ENCODE data around the gene INPP5F. TPM values are rescaled to one million over a fixed set of nuclear protein-coding genes. Genes with fewer than 3 reads are reported as not detected.

INPP5F gene
- total and polyA plus RNA-seq, 9 of the 15 experiments (the other 6 are each of a cell fraction or from before 2014, with no cell fraction given), result 1.6 to 7.3 (median 6.0) TPM

DNA sequence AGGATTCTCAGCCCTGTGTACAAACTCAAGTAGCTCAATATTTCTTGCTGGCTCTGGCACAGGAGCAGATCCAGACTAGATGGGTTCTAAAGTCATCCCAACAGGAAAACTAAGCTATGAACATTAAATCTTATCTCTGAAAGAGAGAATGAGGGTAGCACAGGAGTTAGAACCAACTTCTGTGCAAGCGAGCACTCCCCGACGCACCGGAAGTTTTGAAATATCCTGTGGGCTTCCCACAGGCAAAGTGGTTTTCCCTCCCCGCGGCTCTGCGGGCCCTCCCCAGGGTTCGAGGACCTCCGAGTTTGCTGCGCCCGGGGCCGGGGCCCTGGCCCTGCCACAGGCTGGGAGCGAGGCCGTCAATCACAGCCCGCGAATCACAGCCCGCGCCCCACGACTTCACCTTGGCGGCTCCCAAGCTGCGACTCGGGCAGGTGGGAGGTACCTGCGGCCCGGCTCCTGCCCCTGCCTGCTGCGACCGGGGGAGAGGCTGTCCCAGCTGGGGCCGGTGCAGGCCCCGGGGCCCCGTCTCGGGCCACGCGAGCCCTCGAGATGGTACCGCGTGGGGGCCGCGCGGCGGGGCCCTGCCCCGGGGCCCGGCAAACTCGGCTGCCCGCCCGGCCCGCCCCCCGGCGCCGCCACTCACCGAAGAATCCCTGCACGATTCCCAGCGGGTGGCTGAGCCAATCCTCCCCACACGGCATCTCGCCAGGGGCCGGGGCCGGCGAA is 146.2 kb downstream of the INPP5F start (continued):
- TF ChIP-seq MYC (IDR thresholded peaks at IDR 0.05; ENCODE audit: low read depth, low read length), result no peak
- no peak for TF ChIP-seq MYC (CRISPR knock-in tag; IDR thresholded peaks at IDR 0.05; ENCODE audit: borderline replicate concordance, low read depth)
- no peak for TF ChIP-seq NRF1 (conservative IDR thresholded peaks at IDR 0.05 in 1 of 2, IDR thresholded peaks at IDR 0.05 in 1 of 2)
- no peak for TF ChIP-seq POU5F1 (IDR thresholded peaks at IDR 0.05; ENCODE audit: borderline replicate concordance, low read depth, low read length, partially characterized antibody)
- TF ChIP-seq POLR2H (tag; IDR thresholded peaks at IDR 0.05; ENCODE audit: low read depth), result no peak
- TF ChIP-seq, protein P1, sequence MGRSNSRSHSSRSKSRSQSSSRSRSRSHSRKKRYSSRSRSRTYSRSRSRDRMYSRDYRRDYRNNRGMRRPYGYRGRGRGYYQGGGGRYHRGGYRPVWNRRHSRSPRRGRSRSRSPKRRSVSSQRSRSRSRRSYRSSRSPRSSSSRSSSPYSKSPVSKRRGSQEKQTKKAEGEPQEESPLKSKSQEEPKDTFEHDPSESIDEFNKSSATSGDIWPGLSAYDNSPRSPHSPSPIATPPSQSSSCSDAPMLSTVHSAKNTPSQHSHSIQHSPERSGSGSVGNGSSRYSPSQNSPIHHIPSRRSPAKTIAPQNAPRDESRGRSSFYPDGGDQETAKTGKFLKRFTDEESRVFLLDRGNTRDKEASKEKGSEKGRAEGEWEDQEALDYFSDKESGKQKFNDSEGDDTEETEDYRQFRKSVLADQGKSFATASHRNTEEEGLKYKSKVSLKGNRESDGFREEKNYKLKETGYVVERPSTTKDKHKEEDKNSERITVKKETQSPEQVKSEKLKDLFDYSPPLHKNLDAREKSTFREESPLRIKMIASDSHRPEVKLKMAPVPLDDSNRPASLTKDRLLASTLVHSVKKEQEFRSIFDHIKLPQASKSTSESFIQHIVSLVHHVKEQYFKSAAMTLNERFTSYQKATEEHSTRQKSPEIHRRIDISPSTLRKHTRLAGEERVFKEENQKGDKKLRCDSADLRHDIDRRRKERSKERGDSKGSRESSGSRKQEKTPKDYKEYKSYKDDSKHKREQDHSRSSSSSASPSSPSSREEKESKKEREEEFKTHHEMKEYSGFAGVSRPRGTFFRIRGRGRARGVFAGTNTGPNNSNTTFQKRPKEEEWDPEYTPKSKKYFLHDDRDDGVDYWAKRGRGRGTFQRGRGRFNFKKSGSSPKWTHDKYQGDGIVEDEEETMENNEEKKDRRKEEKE (IDR thresholded peaks at IDR 0.05; ENCODE audit: borderline replicate concordance in 1 of 2, control insufficient read depth in 1 of 2, low read depth in 2 of 2, low read length in 1 of 2), result no peak
- TF ChIP-seq OTX1 (CRISPR knock-in tag; IDR thresholded peaks at IDR 0.05), result no peak
- TF ChIP-seq, protein P2, sequence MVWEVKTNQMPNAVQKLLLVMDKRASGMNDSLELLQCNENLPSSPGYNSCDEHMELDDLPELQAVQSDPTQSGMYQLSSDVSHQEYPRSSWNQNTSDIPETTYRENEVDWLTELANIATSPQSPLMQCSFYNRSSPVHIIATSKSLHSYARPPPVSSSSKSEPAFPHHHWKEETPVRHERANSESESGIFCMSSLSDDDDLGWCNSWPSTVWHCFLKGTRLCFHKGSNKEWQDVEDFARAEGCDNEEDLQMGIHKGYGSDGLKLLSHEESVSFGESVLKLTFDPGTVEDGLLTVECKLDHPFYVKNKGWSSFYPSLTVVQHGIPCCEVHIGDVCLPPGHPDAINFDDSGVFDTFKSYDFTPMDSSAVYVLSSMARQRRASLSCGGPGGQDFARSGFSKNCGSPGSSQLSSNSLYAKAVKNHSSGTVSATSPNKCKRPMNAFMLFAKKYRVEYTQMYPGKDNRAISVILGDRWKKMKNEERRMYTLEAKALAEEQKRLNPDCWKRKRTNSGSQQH (CRISPR knock-in tag; IDR thresholded peaks at IDR 0.05), result no peak
- TF ChIP-seq CBX1 (IDR thresholded peaks at IDR 0.05; ENCODE audit: low read depth), result no peak; the same call in 1 of the 2 replicates
- TF ChIP-seq MED1 (CRISPR knock-in tag; IDR thresholded peaks at IDR 0.05; ENCODE audit: borderline replicate concordance), result no peak
- TF ChIP-seq SETDB1 (IDR thresholded peaks at IDR 0.05; ENCODE audit: low read length), result no peak
- TF ChIP-seq MTA2 (IDR thresholded peaks at IDR 0.05; ENCODE audit: low read depth), result no peak
- TF ChIP-seq, protein P3, sequence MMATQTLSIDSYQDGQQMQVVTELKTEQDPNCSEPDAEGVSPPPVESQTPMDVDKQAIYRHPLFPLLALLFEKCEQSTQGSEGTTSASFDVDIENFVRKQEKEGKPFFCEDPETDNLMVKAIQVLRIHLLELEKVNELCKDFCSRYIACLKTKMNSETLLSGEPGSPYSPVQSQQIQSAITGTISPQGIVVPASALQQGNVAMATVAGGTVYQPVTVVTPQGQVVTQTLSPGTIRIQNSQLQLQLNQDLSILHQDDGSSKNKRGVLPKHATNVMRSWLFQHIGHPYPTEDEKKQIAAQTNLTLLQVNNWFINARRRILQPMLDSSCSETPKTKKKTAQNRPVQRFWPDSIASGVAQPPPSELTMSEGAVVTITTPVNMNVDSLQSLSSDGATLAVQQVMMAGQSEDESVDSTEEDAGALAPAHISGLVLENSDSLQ (IDR thresholded peaks at IDR 0.05), result peak; percentile 85
- TF ChIP-seq PHF21A (IDR thresholded peaks at IDR 0.05; ENCODE audit: borderline replicate concordance, low read depth), result peak; percentile 80
- no peak for TF ChIP-seq HNRNPUL1 (IDR thresholded peaks at IDR 0.05; ENCODE audit: low read length)
- no peak for TF ChIP-seq HSF4 (CRISPR knock-in tag; IDR thresholded peaks at IDR 0.05; ENCODE audit: borderline replicate concordance)
- TF ChIP-seq ZNF695 (CRISPR knock-in tag; IDR thresholded peaks at IDR 0.05), result no peak
- no peak for TF ChIP-seq NELFE (IDR thresholded peaks at IDR 0.05; ENCODE audit: insufficient read depth, insufficient read length)
- TF ChIP-seq, protein P4, sequence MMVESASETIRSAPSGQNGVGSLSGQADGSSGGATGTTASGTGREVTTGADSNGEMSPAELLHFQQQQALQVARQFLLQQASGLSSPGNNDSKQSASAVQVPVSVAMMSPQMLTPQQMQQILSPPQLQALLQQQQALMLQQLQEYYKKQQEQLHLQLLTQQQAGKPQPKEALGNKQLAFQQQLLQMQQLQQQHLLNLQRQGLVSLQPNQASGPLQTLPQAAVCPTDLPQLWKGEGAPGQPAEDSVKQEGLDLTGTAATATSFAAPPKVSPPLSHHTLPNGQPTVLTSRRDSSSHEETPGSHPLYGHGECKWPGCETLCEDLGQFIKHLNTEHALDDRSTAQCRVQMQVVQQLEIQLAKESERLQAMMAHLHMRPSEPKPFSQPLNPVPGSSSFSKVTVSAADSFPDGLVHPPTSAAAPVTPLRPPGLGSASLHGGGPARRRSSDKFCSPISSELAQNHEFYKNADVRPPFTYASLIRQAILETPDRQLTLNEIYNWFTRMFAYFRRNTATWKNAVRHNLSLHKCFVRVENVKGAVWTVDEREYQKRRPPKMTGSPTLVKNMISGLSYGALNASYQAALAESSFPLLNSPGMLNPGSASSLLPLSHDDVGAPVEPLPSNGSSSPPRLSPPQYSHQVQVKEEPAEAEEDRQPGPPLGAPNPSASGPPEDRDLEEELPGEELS (CRISPR knock-in tag; IDR thresholded peaks at IDR 0.05; ENCODE audit: borderline replicate concordance), result no peak
- no peak for TF ChIP-seq ZNF311 (CRISPR knock-in tag; IDR thresholded peaks at IDR 0.05)
- TF ChIP-seq ILK (tag; IDR thresholded peaks at IDR 0.05; ENCODE audit: borderline replicate concordance, low read depth), result no peak

Measured in K562 (cell line).